COLO668 (cell line): Measurements from ENCODE around the gene ZNF44.

Experiments used
- DNase-seq: peaks from one replicate; lab custom pipeline; 2025; ENCODE audit not compliant: unreplicated experiment; lab: John Stamatoyannopoulos, UW

ZNF44 gene

GRCh38 chr19:12265921-12266704 lies 28.6 kb downstream of the ZNF44 start:
- DNase-seq: no peak

GRCh38 chr19:12261554-12261953 lies 33.1 kb downstream of the ZNF44 start:
- no peak for DNase-seq

GRCh38 chr19:12260861-12261260 lies 33.8 kb downstream of the ZNF44 start:
- DNase-seq: no peak

- no peak for DNase-seq
Measured at GRCh38 chr19:12260236-12260635, 34.4 kb downstream of the ZNF44 start.

- DNase-seq: no peak
Measured at GRCh38 chr19:12255372-12255771, 39.3 kb downstream of the ZNF44 start.

GRCh38 chr19:12247644-12248222 lies 47.0 kb downstream of the ZNF44 start:
- DNase-seq: no peak

GRCh38 chr19:12244370-12244769 lies 50.3 kb downstream of the ZNF44 start:
- no peak for DNase-seq

GRCh38 chr19:12237143-12237839 lies 57.4 kb downstream of the ZNF44 start:
- DNase-seq: no peak

- DNase-seq: no peak
Measured at GRCh38 chr19:12232961-12233360, 61.7 kb downstream of the ZNF44 start.

GRCh38 chr19:12230751-12231733 lies 63.6 kb downstream of the ZNF44 start:
- DNase-seq: no peak

- no peak for DNase-seq
Measured at GRCh38 chr19:12229990-12230389, 64.7 kb downstream of the ZNF44 start.

- no peak for DNase-seq
Measured at GRCh38 chr19:12224676-12225075, 70.0 kb downstream of the ZNF44 start.

GRCh38 chr19:12222980-12223630 lies 71.6 kb downstream of the ZNF44 start:
- no peak for DNase-seq
